GM12872 (cell line): ENCODE results near the gene ZFAND2B.

Experiments
- TF ChIP-seq, protein P1 (sequence below): IDR thresholded peaks from 3 replicates; pipeline ENCODE4 v1.5.1; 2011; ENCODE audit warnings: low read depth, mild to moderate bottlenecking, low read length, moderate library complexity; ENCODE audit not compliant: insufficient read depth

ZFAND2B gene

DNA sequence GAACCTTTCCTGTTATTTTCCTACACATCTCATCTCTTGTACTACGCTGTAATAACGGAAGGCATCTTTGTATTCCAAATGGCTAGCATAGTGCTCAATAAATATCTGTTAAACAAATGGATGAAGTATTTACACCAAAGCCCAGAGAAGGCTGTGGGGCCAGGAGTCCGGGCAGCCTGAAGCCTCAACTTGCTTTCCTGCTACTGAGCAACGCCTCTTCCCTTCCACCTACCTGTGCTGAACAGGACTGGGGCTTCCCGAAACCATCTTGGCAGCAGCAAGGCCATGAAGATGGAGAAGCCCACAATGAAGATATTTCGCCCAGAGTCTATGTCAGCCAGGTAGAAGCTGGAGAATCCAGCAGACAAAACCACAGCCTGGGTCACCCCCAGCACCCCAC, 43.4 kb upstream of the ZFAND2B start:
- TF ChIP-seq, protein P1, sequence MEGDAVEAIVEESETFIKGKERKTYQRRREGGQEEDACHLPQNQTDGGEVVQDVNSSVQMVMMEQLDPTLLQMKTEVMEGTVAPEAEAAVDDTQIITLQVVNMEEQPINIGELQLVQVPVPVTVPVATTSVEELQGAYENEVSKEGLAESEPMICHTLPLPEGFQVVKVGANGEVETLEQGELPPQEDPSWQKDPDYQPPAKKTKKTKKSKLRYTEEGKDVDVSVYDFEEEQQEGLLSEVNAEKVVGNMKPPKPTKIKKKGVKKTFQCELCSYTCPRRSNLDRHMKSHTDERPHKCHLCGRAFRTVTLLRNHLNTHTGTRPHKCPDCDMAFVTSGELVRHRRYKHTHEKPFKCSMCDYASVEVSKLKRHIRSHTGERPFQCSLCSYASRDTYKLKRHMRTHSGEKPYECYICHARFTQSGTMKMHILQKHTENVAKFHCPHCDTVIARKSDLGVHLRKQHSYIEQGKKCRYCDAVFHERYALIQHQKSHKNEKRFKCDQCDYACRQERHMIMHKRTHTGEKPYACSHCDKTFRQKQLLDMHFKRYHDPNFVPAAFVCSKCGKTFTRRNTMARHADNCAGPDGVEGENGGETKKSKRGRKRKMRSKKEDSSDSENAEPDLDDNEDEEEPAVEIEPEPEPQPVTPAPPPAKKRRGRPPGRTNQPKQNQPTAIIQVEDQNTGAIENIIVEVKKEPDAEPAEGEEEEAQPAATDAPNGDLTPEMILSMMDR: no peak

DNA sequence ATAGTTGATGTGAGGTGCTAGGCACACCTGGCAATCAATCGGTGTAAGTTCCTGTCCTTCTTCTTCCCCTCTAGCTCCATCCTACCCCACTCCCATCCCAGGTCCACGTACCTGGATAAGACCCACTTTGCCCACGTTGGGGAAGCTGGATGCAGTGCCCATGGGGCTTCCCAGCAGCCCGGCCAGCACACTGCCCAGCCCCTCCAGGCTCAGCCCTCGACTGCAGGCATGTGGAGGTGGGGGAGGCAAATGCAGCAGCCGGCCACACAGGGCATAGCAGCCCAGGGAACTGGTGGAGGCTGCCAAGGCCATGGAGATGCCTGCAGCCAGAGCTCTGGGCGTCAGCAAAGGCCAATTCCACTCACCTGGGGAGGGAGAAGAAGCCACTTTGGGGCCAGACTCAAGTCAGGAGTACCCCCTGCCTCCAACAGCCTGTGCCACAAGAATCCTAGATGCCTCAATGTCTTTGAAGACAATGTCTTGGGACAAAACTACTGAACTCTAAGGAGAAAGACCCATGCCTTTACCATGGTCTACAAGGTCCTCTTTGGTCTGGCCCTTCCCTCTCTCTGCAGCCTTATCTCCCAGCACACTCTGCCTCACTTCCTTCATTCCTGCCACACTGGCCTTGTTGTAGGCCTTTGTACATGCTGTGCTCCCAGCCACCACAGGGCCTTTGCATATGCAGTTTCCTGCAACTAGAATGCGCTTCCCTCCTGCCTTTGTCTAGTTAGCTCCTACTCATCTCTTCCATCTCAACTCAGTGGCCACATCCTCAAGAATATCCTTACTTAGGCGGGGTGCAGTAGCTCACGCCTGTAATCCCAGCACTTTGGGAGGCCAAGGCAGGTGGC, 41.3 kb upstream of the ZFAND2B start:
- TF ChIP-seq, protein P1: no peak

DNA sequence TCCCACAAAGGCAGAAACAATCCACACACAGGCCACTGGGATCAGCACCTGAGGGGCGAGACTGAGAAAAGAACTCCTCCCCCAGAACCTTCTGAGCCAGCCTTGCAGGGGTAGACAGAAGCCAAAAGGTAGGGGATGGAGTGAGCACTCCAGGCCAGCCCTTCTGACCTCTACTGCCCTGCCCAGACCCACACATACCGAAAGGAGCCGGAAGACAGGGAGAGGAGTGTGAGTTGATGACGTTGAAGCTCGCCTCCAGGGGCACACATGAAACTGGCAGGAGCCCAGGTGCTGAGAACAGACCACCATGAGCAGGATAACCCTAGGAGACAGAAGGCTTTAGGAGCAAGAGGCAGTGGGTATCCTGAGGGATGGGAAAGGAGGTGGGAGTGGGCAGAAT, 38.6 kb upstream of the ZFAND2B start:
- TF ChIP-seq, protein P1: no peak

DNA sequence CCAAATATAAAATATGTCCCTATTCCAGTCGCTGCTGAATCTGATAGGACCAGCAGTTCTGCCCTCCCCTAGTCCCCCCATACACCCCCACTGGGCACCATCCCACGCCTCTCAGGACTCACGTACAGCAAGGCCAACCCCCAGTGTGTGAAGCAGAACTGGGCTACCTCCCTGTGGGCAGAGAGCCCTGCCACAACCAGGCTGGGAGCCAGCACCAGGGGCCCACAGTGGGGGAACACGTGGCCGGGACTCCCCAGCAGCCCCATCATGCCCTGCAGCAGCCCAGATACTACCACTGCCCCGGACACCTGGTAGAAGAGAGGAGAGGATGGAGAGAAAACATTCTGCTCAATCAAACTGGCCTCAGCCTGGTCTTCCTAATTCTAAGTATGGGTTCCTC, 38.1 kb upstream of the ZFAND2B start:
- TF ChIP-seq, protein P1: no peak

DNA sequence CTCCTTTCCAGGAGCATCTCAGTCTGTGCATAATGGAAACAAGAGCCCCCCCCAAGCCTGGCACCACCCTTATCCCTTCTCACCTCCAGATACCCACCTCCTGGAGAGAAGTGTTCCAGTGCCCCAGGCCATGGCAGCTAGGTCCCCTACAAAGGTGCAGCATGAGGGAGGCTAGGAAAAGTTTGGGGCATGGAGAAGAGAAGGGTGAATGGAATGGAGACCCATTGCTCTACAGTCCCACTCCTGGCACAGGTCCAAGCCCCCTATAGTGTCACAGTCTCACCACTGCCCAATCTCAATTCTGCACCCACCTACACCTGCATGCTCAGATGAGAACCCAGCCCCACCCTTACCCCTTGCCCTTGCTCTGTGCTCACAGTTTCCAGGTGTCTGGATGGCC, 37.6 kb upstream of the ZFAND2B start:
- TF ChIP-seq, protein P1: no peak

DNA sequence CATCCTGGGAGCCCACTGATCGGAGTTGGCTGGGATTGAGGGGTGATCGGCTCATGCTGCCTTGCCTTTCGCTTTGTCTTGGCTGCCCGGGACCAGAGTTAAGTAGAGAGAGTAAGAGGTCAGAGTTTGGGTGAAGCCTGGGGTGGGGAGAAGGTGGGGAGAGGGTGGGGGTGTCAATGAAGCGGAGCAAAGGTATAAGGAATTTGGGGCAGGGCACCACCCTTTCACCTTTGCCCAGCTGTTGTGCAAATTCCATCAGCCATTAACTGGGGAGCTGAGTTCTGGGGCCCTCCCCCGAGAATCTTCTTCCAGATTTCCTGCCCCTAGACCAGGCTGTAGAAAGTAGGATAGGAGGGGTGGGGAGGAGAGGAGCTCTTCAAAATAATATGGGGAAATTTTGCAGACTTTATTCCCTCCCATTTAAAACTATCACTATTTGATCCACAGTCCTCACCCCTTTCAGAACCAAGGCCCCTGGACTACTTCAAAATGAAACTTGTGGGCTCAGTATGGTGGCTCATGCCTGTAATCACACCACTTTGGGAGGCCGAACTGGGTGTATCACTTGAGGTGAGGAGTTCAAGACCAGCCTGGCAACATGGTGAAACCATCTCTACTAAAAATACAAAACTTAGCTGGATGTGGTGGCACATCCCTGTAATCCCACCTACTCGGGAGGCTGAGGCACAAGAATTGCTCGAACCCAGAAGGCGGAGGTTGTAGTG, 36.5 kb upstream of the ZFAND2B start, which contains the start of gene SLC23A3:
TSS of gene SLC23A3 (minus strand) at position 100 of the 725 bp plus-strand sequence. CDS start at position 55, 45 bp downstream.
- TF ChIP-seq, protein P1: no peak

DNA sequence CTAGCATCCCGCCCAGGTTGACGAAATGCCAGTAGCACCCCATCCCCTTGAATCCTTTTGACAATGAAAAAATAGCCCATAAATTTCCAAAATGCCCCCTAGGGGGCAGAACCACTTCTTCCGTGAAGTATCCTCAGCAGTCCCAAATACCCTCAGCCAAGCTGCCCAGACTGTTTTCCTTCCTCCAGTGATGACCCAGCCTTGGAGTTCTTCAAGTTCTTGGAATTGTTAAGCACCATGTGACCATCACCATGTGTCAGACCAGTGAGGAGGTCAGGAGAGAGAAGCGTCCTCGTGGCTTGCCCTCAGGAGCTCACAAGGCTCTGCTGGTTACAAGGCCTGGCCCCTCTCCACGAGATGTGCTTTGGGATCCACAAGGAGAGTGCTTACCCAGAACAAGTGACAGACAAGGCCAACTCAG, 35.3 kb upstream of the ZFAND2B start:
- TF ChIP-seq, protein P1: peak; percentile 80
